ENCODE measurements around the gene AZI2.

DNA sequence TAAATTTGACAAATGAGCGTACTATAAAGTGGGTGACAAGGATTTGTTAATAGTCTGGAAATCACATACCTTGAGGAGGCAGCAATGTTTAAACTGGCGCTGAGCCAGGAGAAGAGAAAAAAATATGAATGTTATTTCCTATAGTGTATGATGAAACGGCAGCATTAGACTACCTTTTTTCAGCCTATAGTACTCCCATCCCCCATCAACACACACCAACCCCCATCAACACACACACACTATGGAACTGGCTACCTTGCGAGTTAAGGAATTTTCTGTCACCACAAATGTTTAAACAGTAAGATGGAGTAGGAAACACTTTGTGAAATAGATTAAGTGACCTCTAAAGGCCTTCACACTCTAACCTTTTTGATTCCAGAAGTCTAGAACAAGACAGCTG is 46.9 kb downstream of the AZI2 start:
- TF ChIP-seq POLR2AphosphoS5 (IDR thresholded peaks at IDR 0.05; ENCODE audit: borderline replicate concordance, low read depth, low read length): no peak
- no peak for TF ChIP-seq EZH2 (IDR thresholded peaks at IDR 0.05)

Measured in SK-N-MC (cell line).